ENCODE measurements around the gene PAM.

- TF ChIP-seq CTCF (IDR thresholded peaks at IDR 0.05 in 2 of 3, conservative IDR thresholded peaks at IDR 0.05 in 1 of 3; ENCODE audit: borderline replicate concordance in 1 of 3, insufficient read depth in 1 of 3, low read depth in 2 of 3, low read length in 2 of 3) (no peak), ATF3 (IDR thresholded peaks at IDR 0.05) (no peak), POLR2A (IDR thresholded peaks at IDR 0.05; ENCODE audit: borderline replicate concordance, extremely low read depth, insufficient read depth, insufficient read length) (no peak), FOSL1 (IDR thresholded peaks at IDR 0.05; ENCODE audit: low read depth) (no peak)
Measured at GRCh38 chr5:102794677-102795331, 39.7 kb downstream of the PAM start.
